PC-3 (cell line): ENCODE results near the gene DBP. TPM values are rescaled to one million over a fixed set of nuclear protein-coding genes. Genes with fewer than 3 reads are reported as not detected.

Source experiments
- ATAC-seq: fragments of 200-7000 bp; cut with Tn5 transposase; 2 replicates; pipeline ENCODE4 v1.9.1; 2020; ENCODE audit warnings: mild to moderate bottlenecking, moderate library complexity
- BruUV-seq: library from RNA; stranded (reverse); fragments of 400-500 nt; replicated peaks from 2 replicates; lab custom pipeline; 2021; lab: Mats Ljungman, UMichigan
- CTCF ChIA-PET: fragments of 300-600 bp; sonication (Branson Sonifier 250); formaldehyde crosslinking; loops from one replicate; lab custom pipeline; 2022; ENCODE audit warnings: antibody characterized with exemption; lab: Charles Lee
- POLR2A ChIA-PET: fragments of 300-600 bp; sonication (Branson Sonifier 250); formaldehyde crosslinking; loops from one replicate; lab custom pipeline; 2022; ENCODE audit warnings: antibody characterized with exemption; ENCODE audit not compliant: unreplicated experiment; lab: Charles Lee
- DNase-seq: peaks from one replicate; pipeline ENCODE4 v3.0.0-alpha.2; 2015
- H2AFZ ChIP-seq: fragments of 300-600 bp; sonication (generic); 2 replicates; pipeline ENCODE4 v1.6.0; 2016; ENCODE audit warnings: antibody characterized with exemption, low read length
- H3F3A ChIP-seq: fragments of 300-600 bp; sonication (generic); one replicate; pipeline ENCODE4 v1.6.0; 2017; ENCODE audit warnings: antibody characterized with exemption, low read length, control low read depth, mild to moderate bottlenecking; ENCODE audit not compliant: unreplicated experiment
- H3K27ac ChIP-seq: fragments of 300-600 bp; sonication (generic); 2 replicates; pipeline ENCODE4 v1.5.1; 2016; ENCODE audit warnings: mild to moderate bottlenecking, low read length
- H3K27me3 ChIP-seq: fragments of 300-600 bp; sonication (generic); 2 replicates; pipeline ENCODE4 v1.6.1; 2016; ENCODE audit warnings: low read length, mixed read lengths
- H3K36me3 ChIP-seq: fragments of 300-600 bp; sonication (generic); 2 replicates; pipeline ENCODE4 v1.6.1; 2016; ENCODE audit warnings: low read depth, mixed run types, low read length, mixed read lengths
- H3K4me1 ChIP-seq: fragments of 300-600 bp; sonication (generic); 2 replicates; pipeline ENCODE4 v1.5.1; 2016; ENCODE audit warnings: low read length; ENCODE audit not compliant: insufficient read depth
- H3K4me2 ChIP-seq: fragments of 300-600 bp; sonication (generic); 2 replicates; pipeline ENCODE4 v1.6.0; 2016; ENCODE audit warnings: low read length
- H3K4me3 ChIP-seq: fragments of 300-600 bp; sonication (generic); 2 replicates; pipeline ENCODE4 v1.5.1; 2016; ENCODE audit warnings: mild to moderate bottlenecking, low read length, mixed read lengths
- H3K79me2 ChIP-seq: fragments of 300-600 bp; sonication (generic); 2 replicates; pipeline ENCODE4 v1.6.1; 2017; ENCODE audit warnings: low read length, mixed read lengths
- H3K9ac ChIP-seq: fragments of 300-600 bp; sonication (generic); 2 replicates; pipeline ENCODE4 v1.6.0; 2016; ENCODE audit warnings: mild to moderate bottlenecking, low read length
- H3K9me2 ChIP-seq: fragments of 300-600 bp; sonication (generic); replicated peaks from 2 replicates; pipeline ENCODE4 v1.6.1; 2016; ENCODE audit warnings: mixed run types, low read length, mixed read lengths
- H3K9me3 ChIP-seq: fragments of 300-600 bp; sonication (generic); 2 replicates; pipeline ENCODE4 v1.6.1; 2016; ENCODE audit warnings: low read length, mixed read lengths
- H4K20me1 ChIP-seq: fragments of 300-600 bp; sonication (generic); 2 replicates; pipeline ENCODE4 v1.6.1; 2016; ENCODE audit warnings: low read length, mixed read lengths
- CTCF ChIP-seq: fragments of 300-600 bp; sonication (generic); conservative IDR thresholded peaks from 2 replicates; pipeline ENCODE4 v1.5.1; 2017; ENCODE audit warnings: antibody characterized with exemption, low read depth, mild to moderate bottlenecking, low read length
- EZH2 ChIP-seq: fragments of 300-600 bp; sonication (generic); IDR thresholded peaks from one replicate; pipeline ENCODE4 v1.6.1; 2017; ENCODE audit warnings: antibody characterized with exemption, mild to moderate bottlenecking, low read length; ENCODE audit not compliant: unreplicated experiment
- EZH2phosphoT487 ChIP-seq: fragments of 300-600 bp; sonication (generic); IDR thresholded peaks from 2 replicates; pipeline ENCODE4 v1.6.1; 2018; ENCODE audit warnings: mild to moderate bottlenecking, antibody characterized with exemption, low read length, borderline replicate concordance
- intact Hi-C: fragments of 100-400 bp; cut with micrococcal nuclease; formaldehyde crosslinking; loops from 2 replicates; pipeline ENCODE4 v1.9.0; 2023
- total RNA-seq: library from RNA; depleted of rRNA; stranded (reverse); fragments of >200 nt; gene quantifications from 2 replicates; pipeline ENCODE4 v1.2.3, GENCODE V29; 2014

DBP gene
- total RNA-seq, 1 experiment from 2014 or later, result 12.2 TPM

GRCh38 chr19:48646001-48646721, 9.0 kb upstream of the DBP start, which contains the start of gene CA11:
TSS of gene CA11 (minus strand) at chr19:48646187. CDS start at chr19:48645632, 555 bp downstream.
- ChIA-PET CTCF (interaction anchor here (0.6 to 1.4 kb wide), 5 partner anchors 9 to 140 kb away, joined by 3 to 8 read pairs (median 5); partner anchors contain the start of gene DBP), POLR2A (no interaction called here)
- Histone ChIP-seq H4K20me1 (no peaks in the 10 kb centered on the region), H3K4me2 (peak within 1 kb of the TSS; percentile 92), H3K79me2 (no peaks in the 10 kb centered on the region), H3K4me1 (peaks cover 6% of the 10 kb centered on the region; the same call in 1 of the 2 replicates), H3K36me3 (no peaks in the 10 kb centered on the region), H3K9ac (peak within 1 kb of the TSS; percentile 30), H3K9me2 (no peaks in the 10 kb centered on the region), H3K27me3 (no peaks in the 10 kb centered on the region), H3F3A (no peaks in the 10 kb centered on the region), H2AFZ (peak within 1 kb of the TSS; percentile 96), H3K27ac (no peak within 1 kb of the TSS), H3K9me3 (no peaks in the 10 kb centered on the region), H3K4me3 (peak within 1 kb of the TSS; percentile 70)
- intact Hi-C loops, result loop anchor here (1.0 to 2.0 kb wide), 2 partner anchors 68 to 197 kb away; no protein-coding TSS in a partner anchor
- TF ChIP-seq CTCF (peak; percentile 69), EZH2phosphoT487 (no peak)
- BruUV-seq, result no TSS peak
- DNase-seq (peak; percentile 81), ATAC-seq (peak; percentile 84)

- intact Hi-C loops, result no loop called here
- Histone ChIP-seq H3K9ac (peak overlapping the region; percentile 30; the same call in 1 of the 2 replicates), H3K27ac (no peak overlapping the region), H3K79me2 (no peaks in the 10 kb centered on the region), H3K4me2 (peak overlapping the region; percentile 92), H3K4me1 (peaks cover 6% of the 10 kb centered on the region; the same call in 1 of the 2 replicates), H3K9me3 (no peaks in the 10 kb centered on the region), H4K20me1 (no peaks in the 10 kb centered on the region), H3K4me3 (peak overlapping the region; percentile 70), H3K36me3 (no peaks in the 10 kb centered on the region), H2AFZ (peak overlapping the region; percentile 96), H3K27me3 (no peaks in the 10 kb centered on the region), H3K9me2 (no peaks in the 10 kb centered on the region), H3F3A (no peaks in the 10 kb centered on the region)
- BruUV-seq, result no TSS peak
- TF ChIP-seq EZH2phosphoT487 (no peak), CTCF (no peak), EZH2 (no peak)
- ATAC-seq (peak; percentile 8), DNase-seq (peak; percentile 4)
- ChIA-PET CTCF (interaction anchor here (0.6 to 1.4 kb wide), 5 partner anchors 9 to 140 kb away, joined by 3 to 8 read pairs (median 5); partner anchors contain the start of gene DBP), POLR2A (interaction anchor here (0.6 kb wide), 1 partner anchor 69 kb away, joined by 3 read pairs; no protein-coding TSS in a partner anchor)
Observed at GRCh38 chr19:48645620-48646000, 8.4 kb upstream of the DBP start.
